B cell (primary cell): ENCODE measurements around the gene DGUOK.

Experiments used
- EZH2 ChIP-seq: IDR thresholded peaks from 2 replicates; pipeline ENCODE4 v1.6.1; 2012; ENCODE audit warnings: borderline replicate concordance, low read depth, mild to moderate bottlenecking, moderate library complexity, low read length; ENCODE audit not compliant: insufficient read depth, poor library complexity, severe bottlenecking
- TF ChIP-seq, protein P1 (sequence below): fragments of 200-600 bp; IDR thresholded peaks from one replicate; pipeline ENCODE4 v1.8.0; 2022; ENCODE audit warnings: antibody characterized with exemption, mild to moderate bottlenecking

DNA sequence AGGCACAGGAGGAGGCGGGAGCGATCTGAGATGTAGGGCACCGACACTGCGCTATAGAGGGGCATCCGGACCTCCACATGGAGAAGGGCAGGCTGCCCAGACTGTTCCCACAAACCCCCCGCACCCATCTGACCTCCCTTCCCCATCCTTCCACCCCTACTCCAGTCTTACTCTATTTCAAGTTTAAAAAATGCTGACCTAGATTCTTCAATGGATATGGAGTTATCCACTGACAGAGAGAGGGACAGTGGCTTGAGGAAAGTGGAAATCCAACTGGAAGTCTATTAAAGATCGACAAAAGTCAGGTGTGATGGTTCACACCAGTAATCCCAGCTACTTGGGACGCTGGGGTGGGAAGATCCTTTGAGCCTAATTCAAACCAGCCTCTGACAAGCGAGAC, 5.1 kb upstream of the DGUOK start:
- TF ChIP-seq, protein P1, sequence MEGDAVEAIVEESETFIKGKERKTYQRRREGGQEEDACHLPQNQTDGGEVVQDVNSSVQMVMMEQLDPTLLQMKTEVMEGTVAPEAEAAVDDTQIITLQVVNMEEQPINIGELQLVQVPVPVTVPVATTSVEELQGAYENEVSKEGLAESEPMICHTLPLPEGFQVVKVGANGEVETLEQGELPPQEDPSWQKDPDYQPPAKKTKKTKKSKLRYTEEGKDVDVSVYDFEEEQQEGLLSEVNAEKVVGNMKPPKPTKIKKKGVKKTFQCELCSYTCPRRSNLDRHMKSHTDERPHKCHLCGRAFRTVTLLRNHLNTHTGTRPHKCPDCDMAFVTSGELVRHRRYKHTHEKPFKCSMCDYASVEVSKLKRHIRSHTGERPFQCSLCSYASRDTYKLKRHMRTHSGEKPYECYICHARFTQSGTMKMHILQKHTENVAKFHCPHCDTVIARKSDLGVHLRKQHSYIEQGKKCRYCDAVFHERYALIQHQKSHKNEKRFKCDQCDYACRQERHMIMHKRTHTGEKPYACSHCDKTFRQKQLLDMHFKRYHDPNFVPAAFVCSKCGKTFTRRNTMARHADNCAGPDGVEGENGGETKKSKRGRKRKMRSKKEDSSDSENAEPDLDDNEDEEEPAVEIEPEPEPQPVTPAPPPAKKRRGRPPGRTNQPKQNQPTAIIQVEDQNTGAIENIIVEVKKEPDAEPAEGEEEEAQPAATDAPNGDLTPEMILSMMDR, result no peak
- no peak for TF ChIP-seq EZH2
